Hippocampal formation (tissue), 2 donors: ENCODE data around the gene TEF.
A peak's percentile ranks its signal among the peaks of the same experiment; 100 is the strongest.

Source experiments
- DNase-seq, 2 donors: peaks; one replicate each; lab custom pipeline; 2025; lab: John Stamatoyannopoulos, UW

TEF gene

DNA sequence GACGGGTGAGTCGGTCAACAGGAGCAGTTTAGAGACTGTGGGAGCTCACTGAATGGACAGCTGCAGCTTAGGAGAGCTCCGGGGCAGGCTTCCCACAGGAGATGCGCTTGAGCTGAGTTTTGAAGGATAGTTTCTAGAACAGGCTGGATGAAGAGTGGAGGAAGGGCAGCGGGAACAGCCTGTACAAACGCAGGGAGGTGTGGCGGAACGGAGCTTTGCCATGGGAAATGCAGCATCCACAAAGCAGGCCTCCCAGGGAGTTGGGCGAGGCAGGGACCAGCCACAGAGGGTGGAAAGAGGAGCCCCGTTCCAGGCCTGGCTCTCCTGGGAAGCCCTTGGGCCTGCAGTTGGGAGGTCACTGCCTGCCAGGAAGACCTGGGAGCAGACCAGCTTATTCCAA is 26.8 kb upstream of the TEF start:
- DNase-seq: no peak

GRCh38 chr22:41355895-41356294 is 25.8 kb upstream of the TEF start:
- DNase-seq: no peak

DNA sequence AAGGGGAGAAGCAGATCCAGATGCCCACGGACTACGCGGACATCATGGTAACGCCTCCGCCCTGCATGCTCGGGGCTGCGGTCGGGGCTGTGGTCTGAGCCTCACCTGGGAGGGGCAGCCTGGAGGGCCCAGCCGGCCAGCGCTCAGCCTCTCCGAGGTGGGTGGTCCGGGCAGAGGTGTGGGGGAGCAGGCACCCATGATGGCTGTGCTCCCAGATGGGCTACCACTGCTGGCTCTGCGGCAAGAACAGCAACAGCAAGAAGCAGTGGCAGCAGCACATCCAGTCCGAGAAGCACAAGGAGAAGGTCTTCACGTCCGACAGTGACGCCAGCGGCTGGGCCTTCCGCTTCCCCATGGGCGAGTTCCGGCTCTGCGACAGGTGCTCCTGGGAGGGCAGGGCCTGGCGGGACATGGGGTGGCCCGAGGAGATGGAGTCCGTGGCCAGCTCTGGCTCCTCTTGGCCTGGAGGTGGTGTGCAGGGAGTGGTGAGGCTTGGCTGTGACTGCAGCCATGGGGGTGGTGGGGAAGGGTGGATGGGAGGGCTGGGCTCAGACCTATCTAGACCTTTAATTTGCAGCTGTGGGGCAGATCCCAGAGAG is 25.2 kb upstream of the TEF start:
- DNase-seq: no peak

DNA sequence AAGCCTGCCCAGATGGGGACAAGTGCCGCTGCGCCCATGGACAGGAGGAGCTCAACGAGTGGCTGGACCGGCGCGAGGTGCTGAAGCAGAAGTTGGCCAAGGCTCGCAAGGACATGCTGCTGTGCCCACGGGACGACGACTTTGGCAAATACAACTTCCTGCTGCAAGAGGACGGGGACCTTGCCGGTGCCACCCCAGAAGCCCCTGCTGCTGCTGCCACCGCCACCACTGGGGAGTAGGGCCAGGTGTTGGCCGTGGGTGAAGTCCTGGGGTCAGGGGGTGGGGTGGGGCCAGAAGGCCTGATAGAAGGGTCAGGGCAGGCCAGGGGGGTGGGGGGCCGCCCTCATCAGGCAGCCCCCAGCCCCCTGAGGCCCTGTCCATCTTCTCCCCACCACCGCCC is 24.6 kb upstream of the TEF start:
- no peak for DNase-seq

DNA sequence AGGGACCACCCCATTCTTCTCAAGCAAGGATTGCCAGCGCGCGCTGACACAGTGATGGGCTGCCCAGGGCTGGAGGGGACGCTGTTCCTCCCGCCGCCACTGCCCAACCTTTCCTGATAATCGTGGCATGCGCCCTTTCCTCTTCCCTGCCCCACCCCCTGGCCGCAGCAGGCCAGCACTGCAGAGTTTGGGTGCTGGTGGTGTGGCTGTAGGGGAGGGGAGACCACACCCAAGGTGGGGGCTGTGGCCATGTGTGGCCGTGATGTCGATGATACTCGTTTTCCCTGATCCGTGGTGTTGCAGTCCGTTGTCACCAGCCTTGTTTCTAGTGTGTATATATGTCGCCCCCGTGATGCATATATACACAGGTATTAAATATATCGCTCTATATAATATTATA is 22.8 kb upstream of the TEF start:
- DNase-seq: no peak

DNA sequence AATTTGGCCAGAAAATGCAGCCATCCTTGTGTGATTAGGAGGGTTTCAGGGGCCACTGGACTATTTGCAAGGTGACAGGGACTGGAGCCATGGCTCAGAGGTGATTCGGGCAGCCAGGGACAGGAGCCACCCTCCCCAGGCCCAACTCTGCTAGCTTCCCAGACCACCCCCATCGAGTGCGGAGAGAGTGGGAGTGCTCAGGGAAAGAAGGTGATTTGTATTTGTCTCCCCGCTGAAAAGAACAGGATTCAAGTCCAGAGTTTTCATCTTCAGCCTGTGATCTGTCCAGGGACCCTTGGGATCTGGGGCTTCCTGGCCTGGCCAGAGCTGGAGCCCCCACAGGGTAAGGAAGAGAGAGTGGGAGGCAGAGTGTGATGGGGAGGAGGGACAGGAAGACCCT is 22.4 kb upstream of the TEF start:
- no peak for DNase-seq

DNA sequence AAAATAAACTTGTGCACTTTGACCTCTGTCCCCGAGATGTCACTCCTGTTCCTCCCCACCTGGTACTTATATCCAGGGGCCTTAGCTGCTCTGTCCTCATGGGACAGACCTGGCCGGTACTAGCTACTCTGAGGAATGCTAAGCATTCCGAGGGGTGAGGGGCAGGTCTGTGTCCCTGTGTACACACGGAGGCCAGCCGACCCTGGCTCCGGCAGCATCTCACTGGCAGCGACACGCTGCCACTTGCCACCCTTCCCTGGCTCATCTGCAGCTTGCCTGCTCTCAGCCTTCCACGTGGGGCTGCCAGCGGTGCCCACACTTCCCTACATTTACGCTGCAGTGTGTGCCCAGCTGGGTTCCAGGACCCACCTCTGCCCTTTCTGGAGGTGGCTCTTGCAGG is 21.6 kb upstream of the TEF start:
- no peak for DNase-seq

- DNase-seq: no peak
Measured at GRCh38 chr22:41361716-41362310, 19.9 kb upstream of the TEF start.

DNA sequence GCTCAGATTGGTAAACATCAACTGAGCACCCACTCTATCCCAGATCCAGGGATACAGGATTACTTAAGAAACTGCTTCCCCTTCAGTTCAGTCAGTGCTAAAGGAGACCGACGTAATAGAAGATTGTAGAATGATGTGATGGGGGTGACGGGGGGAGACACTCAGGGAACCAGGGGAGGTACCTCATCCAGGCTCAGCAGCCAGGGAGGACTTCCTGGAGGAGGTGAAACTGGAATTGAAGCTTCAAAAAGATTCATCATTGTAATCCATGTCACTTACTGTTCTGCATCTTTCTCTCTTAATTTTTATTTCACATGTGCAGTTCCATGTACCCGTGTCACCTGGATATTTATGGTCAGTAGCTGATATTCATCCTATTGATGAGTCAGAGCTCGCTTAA is 19.1 kb upstream of the TEF start:
- no peak for DNase-seq

GRCh38 chr22:41364233-41364632 is 17.5 kb upstream of the TEF start:
- DNase-seq: no peak

- DNase-seq: no peak
Measured at GRCh38 chr22:41364955-41365354, 16.8 kb upstream of the TEF start.

DNA sequence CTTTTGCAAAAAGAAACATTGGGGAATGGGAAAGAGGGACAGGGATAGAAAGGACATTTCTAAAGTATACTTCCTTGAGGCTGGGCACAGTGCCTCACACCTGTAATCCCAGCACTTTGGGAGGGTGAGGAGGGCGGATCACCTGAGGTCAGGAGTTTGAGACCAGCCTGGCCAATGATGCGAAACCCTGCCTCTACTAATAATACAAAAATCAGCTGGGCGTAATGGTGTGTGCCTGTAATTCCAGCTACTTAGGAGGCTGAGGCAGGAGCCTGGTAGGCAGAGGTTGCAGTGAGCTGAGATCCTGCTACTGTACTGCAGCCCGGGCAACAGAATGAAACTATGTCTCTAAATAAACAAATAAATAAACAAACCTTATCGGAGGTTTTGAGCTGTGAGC is 16.3 kb upstream of the TEF start:
- no peak for DNase-seq

DNA sequence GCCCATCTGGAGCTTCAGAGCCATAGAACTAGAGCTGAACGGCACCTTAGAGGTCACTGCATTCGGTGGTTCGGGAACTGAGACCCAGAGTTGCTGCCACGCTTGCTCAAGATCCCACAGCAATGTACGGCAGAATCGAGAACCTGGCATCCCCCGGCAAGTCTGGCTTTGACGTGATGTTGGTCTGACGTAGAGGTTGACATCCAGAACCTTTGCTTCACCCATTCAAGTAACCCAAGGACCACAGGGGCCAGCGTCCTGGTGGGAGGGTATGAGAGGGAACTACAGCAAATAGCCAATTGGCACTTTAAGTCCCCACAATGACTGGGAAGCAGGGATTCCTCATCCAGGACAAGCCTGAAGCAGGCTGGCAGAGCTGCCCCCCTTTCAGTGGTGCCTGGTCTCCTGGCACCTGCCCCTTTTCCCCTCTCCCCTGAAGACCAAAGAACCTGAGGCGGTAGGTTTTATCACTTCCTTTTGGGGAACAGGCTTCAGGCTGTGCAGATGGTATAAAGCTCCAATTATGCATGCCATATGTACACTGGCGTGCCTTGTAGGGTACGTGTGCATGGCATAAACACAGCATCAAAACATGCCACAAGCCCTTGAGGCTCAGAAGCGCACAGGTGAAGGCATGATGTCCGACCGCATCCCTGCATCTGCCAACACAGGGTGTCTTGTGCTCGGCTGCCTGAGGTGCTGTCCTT is 15.3 kb upstream of the TEF start:
- peak in 1 of 2 donors; percentile 55 for DNase-seq

DNA sequence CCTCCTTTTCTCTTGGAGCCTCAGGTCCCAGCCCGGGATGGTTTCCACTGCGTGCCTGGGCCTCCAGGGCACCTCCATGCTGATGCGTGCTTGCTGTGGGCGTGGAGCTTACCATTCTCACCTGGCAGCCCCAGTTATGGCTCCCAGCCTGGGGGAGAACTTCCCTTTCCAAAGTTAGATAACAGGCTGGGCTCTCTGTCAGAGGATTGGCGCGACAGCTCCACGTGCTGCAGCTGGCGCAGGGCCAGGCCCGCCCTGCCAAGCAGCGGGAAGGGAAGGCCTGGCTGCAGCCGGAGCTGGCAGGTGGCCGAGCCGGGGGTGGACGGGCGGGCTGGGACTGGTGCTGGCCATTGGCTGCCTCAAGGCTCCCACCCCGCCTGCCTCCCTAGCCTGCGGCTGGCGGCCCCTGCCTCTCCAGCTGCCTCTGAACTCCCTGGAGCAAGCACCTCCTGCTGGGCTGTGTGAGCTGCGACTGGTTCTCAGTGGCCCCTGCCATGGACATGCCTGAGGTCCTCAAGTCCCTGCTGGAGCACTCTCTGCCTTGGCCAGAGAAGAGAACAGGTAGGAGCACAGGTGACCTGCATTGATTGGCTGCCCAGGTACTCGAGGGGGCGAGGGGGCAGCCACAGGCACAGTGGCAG is 14.6 kb upstream of the TEF start:
- peak; percentile 92 to 97 for DNase-seq

DNA sequence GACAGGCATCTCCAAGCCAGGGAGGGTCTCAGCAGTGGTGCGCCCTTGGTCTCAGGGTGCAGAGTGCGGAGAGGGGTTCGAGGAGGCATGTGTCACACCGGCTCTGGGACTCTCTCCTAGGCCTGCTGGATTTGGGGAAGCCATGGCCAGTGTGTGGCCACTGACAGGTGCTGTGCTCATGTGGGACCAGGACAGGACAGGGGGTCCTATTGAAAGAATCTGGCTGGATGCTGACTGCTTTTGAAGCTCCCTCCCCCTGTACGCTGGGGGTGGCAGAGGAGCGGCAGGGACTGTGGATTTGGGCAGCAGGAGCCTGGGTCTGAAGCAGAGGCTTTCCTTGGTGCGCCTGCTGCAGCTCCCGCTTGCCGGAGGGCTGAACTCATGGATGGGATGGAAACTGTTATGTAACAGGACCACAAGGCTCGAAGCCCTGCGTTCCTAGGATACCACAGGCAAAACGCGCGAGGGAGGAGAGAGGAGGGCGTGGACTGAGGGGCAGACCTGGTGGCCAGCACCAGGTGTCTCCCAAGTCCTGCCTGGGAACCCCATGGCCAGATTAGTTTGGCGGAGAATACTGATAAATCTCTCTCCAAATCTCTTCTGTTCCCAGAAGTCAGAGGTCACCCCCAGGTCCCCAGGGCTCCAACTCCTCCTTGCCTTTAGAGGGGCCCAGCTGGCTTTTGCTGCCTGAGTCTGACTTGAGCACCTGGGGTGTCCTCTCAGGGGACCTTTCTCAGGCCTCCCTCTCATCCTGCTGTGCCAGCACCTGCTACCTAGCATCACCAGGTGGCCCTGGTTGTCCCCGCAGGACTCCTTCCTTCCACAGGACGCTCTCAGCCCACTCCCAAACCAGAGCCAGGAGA is 13.8 kb upstream of the TEF start:
- DNase-seq: peak; percentile 52 to 62

DNA sequence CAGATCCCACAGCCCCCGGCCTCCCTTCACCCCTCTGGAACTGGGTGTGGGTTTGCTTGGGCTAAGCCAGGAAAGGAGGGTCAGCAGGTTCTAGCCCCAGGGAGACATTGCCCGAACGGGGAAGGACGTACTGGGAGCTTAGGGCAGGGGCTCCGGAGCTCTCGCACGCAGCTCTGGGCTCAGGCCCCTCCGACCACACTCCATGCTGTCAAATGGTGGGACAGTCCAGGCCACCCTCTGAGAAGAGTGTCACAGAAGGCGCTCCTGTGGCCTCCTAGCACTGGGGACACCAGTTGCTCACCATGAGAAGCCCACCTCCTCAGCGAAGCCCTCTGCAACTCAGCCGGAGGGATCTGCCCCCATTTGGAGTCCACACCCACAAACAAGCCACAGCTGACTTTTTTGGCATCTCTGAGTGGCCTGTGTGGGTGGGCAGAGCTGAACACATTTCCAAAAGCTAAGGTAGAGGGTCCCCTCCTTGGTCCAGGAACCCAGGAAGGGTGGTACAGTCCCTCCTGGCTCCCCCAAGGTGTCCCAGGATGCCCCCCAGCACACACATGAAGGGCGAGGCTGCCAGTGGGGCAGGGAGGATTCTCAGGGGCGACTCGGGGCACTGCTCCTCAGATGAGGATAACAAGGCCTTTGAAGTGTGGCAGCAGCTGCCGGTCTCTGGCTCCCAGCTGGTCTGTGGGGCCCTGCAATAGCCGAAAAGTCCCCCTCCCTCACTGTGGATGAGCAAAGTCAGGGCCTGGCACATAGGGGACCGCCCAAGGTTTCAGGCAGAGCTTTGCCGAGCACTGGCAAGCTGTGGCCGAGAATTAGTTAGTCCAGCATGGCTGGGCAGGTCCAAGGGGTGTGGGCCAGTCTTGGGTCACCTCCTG is 13.0 kb upstream of the TEF start:
- DNase-seq: peak in 1 of 2 donors; percentile 43

DNA sequence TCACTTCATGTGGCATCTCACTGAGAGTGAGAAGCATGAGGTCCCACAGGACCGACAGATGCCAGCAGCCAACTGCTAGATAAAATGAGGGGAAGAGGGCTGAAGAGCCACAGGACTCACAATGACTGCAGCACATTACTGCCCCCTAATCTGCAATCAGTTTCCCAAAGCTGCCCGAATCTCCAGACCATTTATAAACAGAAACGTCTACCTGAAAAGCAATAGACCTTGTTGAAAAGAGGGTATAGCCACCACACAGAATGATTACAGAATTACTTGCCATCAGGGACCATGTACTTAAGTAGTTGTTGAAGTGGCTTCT is 12.4 kb upstream of the TEF start:
- DNase-seq: peak in 1 of 2 donors; percentile 43

DNA sequence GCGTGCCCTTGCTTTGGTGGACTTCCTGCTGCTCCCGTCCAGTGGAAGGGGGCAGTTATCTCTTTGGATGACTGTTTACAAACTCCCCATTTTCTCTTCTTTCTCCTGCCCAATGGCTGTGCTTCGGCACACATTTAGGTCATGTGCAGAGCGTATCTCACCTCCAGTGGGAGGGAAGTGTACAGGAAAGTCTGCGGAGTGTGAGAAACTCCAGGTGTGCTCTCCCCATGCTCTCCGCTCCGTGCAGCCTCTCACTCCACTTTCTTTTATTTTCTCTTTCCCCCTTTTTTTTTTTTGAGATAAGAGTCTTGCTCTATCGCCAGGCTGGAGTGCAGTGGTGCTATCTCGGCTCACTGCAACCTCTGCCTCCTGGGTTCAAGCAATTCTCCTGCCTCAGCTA is 11.9 kb upstream of the TEF start:
- no peak for DNase-seq

- no peak for DNase-seq
Measured at GRCh38 chr22:41377846-41378245, 3.9 kb upstream of the TEF start.

DNA sequence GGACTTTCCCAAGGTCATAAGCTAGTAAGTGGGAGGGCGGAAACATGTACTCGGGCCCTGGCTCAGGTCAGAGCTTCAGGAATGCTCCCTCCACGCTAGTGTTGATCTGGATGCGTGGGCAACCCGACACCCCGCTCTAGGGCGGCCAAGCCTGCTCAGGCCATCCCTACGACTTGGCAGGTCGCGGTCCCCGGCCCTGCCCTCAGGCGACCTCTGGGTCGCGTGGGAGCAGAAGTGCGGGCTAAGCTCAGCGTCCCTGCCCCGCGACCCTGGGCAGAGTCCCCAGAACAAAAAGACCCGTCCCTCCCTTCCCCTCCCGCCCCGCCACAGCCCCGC is 781 bp upstream of the TEF start:
- no peak for DNase-seq

DNA sequence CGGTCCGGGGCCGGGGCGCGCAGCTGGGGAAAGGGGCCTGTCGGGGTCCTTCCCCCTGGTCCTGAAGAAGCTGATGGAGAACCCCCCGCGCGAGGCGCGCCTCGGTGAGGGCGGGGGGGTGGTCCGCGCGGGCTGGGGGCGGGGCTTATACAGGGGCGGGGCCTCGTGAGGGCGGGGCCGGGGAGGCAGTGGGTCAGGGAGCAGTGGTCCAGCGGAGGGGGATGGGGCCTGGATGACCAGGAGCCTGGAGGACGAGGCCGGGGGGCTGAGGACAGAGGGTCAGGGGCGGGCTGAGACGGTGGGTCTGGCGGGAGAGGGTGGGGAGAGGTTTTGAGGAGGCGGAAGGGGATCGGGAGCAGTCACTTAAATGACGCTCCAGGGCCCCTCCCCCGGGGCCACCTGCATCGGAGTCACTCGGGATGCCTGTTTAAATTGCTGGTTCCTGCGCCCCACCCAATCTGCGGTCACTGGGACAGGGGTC is 396 bp downstream of the TEF start:
- DNase-seq: peak; percentile 67 to 89
